Measurements from ENCODE around the gene LAMB3.

Gene LAMB3

DNA sequence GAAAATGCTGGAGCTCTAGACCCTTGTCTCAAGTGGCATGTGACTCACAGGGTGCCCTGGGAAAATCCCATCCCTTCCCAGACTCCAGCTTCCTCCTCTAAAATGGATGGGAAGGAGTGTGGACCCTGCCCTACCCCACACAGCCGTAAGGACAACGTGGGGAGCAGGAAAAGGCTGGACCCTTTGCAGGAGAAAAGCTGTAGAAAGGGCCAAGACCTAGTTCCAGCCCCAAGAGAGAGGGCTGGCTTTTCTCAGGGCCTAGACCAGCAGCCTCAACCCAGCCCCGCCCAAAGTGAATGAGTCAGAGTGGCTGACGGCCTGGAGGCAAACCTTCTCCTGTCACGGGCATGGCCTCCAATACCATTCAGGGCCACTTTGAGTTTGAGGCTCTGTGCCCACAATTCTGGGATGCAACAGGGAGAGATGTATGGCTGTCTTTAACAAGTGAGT is 1.1 kb downstream of the LAMB3 start:
- H3K4me1 ChIP-seq (ENCODE audit: insufficient read depth, low read length), result peaks cover 27% of the 10 kb centered on the region
- H3K36me3 ChIP-seq (ENCODE audit: insufficient read depth, low read length), result no peaks in the 10 kb centered on the region
- no peaks in the 10 kb centered on the region for H3K9me3 ChIP-seq (ENCODE audit: control insufficient read depth, insufficient read depth, low read length)
- H3K9ac ChIP-seq (ENCODE audit: low read depth, low read length), result no peak overlapping the region

DNA sequence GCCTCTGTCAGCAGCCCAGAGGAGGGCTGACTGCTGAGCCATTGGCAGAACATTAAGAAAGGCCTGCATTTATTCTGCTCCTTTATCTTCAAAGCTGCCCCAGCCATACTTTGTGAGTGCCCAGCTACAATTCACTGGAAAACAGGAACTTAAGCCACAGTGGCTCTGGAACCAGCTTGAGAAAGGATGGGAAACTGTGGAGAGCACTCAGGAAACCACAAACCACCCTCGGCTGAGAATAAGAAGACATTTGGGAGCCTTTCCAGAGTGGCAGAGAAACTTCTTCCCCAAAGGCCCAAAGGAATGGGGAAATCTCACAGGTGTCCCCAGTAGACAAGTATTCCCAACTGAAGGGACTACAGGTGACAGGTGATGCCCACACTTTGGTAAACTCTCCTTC is 1.8 kb downstream of the LAMB3 start:
- H3K4me1 ChIP-seq (ENCODE audit: insufficient read depth, low read length), result peaks cover 27% of the 10 kb centered on the region
- H3K36me3 ChIP-seq (ENCODE audit: insufficient read depth, low read length), result no peaks in the 10 kb centered on the region
- no peak overlapping the region for H3K9ac ChIP-seq (ENCODE audit: low read depth, low read length)
- no peaks in the 10 kb centered on the region for H3K9me3 ChIP-seq (ENCODE audit: control insufficient read depth, insufficient read depth, low read length)

DNA sequence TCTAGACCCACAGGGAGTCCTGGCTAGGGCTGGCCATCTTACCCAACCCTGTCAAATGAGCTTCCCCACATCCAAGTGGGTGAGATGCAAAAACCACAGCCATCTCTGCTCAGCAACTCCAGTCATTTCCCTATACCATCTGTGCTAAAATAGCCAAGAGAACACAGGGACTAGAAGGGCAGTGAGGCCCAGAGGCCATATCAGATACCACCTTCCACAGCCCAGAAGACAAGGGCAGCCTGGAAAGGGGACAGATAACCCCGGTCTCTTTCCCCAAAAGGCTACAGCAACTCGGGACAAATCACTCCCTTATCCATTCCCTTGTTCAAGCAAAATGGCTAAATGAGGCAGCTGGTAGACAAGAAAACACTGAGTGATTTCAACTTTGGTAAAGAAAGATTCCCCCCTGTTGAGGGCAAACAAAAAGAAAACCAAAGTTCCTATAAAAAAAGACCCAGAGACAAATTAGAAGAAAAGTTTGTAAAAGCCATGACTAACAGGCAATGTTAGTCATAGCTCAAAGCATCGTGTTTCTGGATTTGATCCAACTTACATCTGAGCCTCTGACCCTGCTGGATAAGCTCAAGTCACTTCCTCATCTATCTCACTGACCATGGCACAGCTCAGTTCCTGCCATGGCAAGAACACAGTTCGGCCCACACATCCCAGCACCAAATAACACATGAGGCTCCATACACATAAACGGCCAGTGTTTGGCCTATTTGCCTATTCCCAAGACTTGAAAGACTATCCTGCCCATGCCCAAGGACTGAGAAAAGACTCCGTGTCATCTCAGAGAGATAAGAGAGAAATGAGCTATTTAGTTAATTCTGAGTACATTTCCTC is 3.1 kb downstream of the LAMB3 start:
- Histone ChIP-seq H3K36me3 (ENCODE audit: insufficient read depth, low read length) (no peaks in the 10 kb centered on the region), H3K9me3 (ENCODE audit: control insufficient read depth, insufficient read depth, low read length) (no peaks in the 10 kb centered on the region), H3K9ac (ENCODE audit: low read depth, low read length) (no peak overlapping the region), H3K4me1 (ENCODE audit: insufficient read depth, low read length) (peaks cover 27% of the 10 kb centered on the region)

DNA sequence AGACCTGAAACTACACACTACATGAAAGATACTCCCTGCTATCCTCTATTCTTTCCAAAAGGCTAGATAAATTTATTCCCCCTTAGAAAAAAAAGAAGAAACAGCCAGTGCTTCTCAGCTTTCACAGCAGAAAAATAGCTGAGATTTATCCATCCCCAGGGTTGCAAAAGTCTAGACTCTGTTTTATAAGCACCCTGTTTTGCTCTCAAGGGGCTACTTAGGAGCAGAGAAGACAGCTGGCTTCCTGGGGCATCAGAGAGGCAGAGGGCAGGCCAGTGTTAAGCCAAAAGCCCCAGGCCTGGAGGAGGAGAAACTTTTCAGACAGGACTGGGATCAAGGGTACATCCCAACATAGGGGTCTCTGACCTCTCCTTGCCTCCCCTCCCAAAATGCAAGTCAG is 3.9 kb downstream of the LAMB3 start:
- H3K9ac ChIP-seq (ENCODE audit: low read depth, low read length), result no peak overlapping the region
- H3K9me3 ChIP-seq (ENCODE audit: control insufficient read depth, insufficient read depth, low read length), result no peaks in the 10 kb centered on the region
- H3K4me1 ChIP-seq (ENCODE audit: insufficient read depth, low read length), result peaks cover 23% of the 10 kb centered on the region
- H3K36me3 ChIP-seq (ENCODE audit: insufficient read depth, low read length), result no peaks in the 10 kb centered on the region

DNA sequence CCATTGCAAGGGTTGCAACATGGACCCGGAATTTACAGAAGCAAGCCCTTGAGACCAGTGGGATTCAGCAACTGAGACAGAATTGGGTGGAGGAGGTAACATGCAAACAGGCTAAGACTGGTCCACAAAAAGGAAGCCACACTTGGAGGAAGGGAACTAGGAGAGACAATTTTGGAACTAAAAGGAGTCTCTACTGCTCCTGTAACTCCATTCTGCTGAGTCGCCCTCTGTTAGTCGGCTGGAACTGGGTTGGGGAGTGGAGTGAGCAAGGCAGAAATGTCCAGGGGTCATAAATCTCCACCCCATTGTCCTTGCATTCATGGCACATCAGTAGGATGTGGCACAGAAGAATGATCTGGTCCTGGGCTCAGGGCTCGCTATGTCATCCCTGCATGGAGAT is 5.1 kb downstream of the LAMB3 start:
- Histone ChIP-seq H3K9ac (ENCODE audit: low read depth, low read length) (no peak overlapping the region), H3K4me1 (ENCODE audit: insufficient read depth, low read length) (peaks cover 11% of the 10 kb centered on the region), H3K36me3 (ENCODE audit: insufficient read depth, low read length) (no peaks in the 10 kb centered on the region), H3K9me3 (ENCODE audit: control insufficient read depth, insufficient read depth, low read length) (no peaks in the 10 kb centered on the region)

DNA sequence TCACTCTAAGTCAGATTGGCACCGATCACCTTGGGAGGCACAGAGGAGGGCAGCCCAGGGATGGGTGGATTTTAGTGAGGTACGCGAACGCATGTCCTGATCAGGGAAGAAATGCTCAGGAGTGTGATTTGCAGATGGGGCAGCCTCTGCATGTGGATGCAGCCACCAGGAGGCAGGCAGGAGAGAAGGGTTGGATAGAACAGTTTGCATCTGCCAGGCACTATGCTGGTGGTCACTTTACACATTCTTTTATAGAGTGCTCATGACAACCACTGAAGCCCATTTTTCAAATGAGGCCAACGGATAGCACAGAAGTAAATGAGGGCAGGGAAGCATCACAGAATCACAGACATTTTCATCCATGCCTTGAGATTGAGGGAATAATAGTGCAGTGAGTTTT is 5.7 kb downstream of the LAMB3 start:
- Histone ChIP-seq H3K9me3 (ENCODE audit: control insufficient read depth, insufficient read depth, low read length) (no peaks in the 10 kb centered on the region), H3K9ac (ENCODE audit: low read depth, low read length) (no peak overlapping the region), H3K36me3 (ENCODE audit: insufficient read depth, low read length) (no peaks in the 10 kb centered on the region), H3K4me1 (ENCODE audit: insufficient read depth, low read length) (peaks cover 11% of the 10 kb centered on the region)

DNA sequence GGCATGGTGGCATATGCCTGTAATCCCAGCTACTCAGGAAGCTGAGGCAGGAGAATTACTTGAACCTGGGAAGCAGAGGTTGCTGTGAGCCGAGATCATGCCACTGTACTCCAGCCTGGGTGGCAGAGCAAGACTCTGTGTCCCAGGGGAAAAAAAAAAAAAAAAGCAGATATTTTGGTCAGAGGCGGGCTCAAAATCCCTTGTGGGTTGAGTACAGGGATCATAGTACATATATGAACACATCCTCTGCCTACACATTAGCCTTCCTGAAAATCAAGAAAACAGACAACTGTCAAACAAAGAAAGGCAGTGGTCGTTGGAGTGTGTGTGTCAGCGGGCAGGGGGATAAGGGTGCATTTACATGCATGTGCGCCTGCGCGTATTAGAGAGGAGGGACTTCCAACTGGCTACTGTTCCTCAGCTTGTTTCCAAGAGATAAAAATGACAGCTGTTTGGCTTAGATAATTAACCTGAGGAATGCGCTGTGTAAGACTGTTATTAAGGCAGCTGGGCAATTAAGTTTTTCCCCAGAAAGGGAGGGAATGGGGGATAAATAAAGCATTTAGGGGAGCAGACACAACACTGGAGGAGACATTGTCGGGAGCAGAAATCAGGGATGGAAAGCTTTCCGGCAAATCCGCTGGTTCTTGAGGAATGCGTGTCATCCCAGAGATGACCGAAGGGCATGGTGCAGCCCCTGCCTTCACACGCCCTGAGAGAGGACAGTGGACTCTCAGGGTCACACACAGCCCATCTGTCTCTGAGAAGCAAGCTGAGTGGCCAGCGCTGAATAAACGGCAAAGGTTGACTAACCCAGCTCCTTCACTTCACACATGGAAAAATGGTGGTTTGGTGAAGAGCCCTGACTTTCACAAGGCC is 6.4 kb downstream of the LAMB3 start:
- Histone ChIP-seq H3K9me3 (ENCODE audit: control insufficient read depth, insufficient read depth, low read length) (no peaks in the 10 kb centered on the region), H3K9ac (ENCODE audit: low read depth, low read length) (no peak overlapping the region), H3K4me1 (ENCODE audit: insufficient read depth, low read length) (peaks cover 4% of the 10 kb centered on the region; the same call in 1 of the 2 replicates), H3K36me3 (ENCODE audit: insufficient read depth, low read length) (no peaks in the 10 kb centered on the region)

DNA sequence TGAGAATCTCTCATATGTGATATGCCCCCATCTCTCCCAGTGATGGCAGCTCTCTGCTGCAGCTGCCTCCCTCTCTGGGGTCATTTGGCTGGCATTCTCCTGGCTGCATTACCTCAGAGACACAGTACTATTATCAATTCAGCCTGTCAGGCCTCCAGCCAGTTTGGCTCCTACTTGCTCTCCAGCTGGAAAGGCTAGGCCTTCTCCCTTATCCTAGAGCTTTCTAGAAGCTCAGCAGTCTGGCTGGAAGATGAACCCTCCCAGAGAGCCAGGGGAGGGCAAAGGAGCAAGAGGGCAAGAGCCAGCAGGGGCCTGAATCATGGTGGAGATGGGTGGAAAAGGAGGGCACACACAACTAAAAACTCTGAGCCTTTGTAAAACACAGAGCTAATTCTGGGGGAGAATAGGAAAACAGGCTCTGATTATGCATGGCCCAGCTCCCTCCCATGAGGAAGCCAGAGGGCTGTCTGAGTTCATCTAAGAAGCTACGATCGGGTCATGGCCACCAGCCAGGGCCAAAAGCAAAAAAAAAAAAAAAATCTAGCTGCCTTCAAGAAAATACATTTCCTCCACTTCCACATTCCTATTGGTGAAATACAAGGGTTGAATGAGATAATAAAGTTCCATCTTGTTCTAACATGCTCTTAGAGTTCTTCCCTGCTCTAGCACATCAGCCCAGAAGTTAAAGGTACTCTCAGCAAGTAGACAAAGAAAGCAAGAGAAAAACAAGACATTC is 8.8 kb downstream of the LAMB3 start:
- Histone ChIP-seq H3K36me3 (ENCODE audit: insufficient read depth, low read length) (no peaks in the 10 kb centered on the region), H3K4me1 (ENCODE audit: insufficient read depth, low read length) (peaks cover 4% of the 10 kb centered on the region; the same call in 1 of the 2 replicates), H3K9ac (ENCODE audit: low read depth, low read length) (no peak overlapping the region), H3K9me3 (ENCODE audit: control insufficient read depth, insufficient read depth, low read length) (no peaks in the 10 kb centered on the region)

DNA sequence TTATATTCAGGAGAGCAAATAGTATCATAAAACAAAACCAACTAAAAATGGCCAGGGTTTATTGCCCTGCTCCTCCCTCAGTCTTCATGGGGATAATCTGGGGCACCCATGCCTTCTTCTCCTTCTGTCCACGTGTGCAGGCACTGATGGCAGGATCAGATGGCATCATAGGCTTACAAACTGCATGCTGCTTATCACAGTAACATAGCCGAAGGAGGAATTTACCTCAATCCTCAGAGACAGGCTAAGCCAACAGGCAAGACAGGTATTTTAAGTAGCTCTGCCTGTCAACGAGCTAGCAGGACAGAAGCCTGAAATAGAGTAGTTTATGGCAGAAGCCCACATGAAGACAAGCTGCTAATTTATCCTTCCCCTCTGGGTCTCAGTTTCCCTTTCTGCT is 9.4 kb downstream of the LAMB3 start:
- peaks cover 4% of the 10 kb centered on the region; the same call in 1 of the 2 replicates for H3K4me1 ChIP-seq (ENCODE audit: insufficient read depth, low read length)
- H3K9ac ChIP-seq (ENCODE audit: low read depth, low read length), result no peak overlapping the region
- H3K36me3 ChIP-seq (ENCODE audit: insufficient read depth, low read length), result no peaks in the 10 kb centered on the region

DNA sequence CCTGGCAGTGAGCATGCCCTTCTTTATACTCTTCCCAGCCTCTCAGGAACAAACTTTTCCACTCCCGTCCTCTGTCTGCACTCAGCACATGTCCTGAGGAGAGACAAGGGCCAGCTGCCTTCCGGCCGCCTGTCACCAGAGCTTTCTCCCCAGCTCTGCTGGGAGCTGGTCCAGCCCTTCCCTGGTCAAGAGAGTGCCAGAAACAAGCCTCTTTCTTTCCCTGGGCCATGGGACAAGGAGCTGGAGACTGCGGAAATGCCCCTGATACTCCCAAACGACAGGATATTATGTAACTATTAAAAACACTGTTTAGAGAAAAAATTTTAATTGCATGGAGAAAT is 10.4 kb downstream of the LAMB3 start:
- Histone ChIP-seq H3K9ac (ENCODE audit: low read depth, low read length) (no peak overlapping the region), H3K4me1 (ENCODE audit: insufficient read depth, low read length) (peaks cover 2% of the 10 kb centered on the region; the same call in 1 of the 2 replicates), H3K36me3 (ENCODE audit: insufficient read depth, low read length) (no peaks in the 10 kb centered on the region), H3K9me3 (ENCODE audit: control insufficient read depth, insufficient read depth, low read length) (no peaks in the 10 kb centered on the region)

More for the DNA sequence above, 9.4 kb downstream of the LAMB3 start:
- H3K9me3 ChIP-seq (ENCODE audit: control insufficient read depth, insufficient read depth, low read length), result no peaks in the 10 kb centered on the region

DNA sequence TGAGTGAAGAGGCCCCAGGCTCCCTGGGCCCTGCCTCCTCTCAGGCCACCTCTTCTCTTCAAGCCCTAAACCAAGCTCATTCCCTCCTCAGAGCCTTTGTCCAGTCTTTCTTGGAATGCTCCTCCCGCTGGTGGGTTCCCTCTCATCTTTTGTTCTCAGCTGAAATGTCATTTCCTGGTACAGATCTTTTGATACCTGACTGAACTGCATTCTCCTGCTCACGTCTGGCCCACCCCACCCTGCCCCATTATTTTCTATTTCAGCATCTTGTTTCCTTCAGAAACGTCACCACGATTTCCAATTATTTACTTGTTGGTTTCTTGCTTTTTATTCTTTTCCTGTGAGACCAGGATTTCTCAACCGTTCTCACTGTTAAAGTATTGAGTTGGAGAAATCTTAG is 16.4 kb downstream of the LAMB3 start:
- peaks cover 3% of the 10 kb centered on the region; the same call in 1 of the 2 replicates for H3K4me1 ChIP-seq (ENCODE audit: insufficient read depth, low read length)

DNA sequence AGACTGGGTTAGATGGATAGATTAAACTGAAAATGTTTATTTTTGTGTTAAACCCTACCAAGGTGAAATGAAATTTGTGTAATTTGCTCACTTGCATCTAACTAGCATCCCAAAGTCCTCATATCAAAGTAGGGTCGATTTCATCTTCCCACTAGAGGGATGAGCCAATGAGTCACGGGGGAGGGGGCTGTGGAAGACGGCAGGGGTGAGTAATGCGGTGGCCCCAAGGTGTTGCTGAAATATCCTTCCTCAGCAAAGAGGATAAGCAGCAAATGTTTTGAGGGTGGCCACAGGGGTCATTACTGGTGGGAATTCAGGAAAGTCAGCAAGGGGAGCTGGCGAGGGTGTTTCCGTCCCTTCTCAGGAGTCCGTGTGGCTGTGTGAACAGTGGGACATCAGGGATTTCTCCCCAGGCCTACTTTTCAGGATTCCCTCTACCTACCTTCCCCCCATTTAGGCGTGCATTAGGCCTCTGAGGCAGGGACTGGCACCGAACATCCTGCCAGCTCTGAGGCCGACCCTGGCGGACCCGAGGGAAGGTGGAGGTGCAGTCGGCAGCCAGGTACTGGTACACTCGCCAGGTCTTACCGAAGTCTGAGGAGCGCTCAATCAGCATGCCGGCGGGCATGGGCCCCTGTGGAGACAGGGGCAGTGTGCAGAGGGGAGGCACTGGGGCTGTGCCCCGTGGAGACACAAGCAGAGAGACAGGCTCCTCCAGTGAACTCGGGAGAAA is 18.1 kb downstream of the LAMB3 start:
- no peak overlapping the region for H3K9ac ChIP-seq (ENCODE audit: low read depth, low read length)
- H3K4me1 ChIP-seq (ENCODE audit: insufficient read depth, low read length), result peaks cover 17% of the 10 kb centered on the region
- H3K36me3 ChIP-seq (ENCODE audit: insufficient read depth, low read length), result no peaks in the 10 kb centered on the region
- no peaks in the 10 kb centered on the region for H3K9me3 ChIP-seq (ENCODE audit: control insufficient read depth, insufficient read depth, low read length)

More for the DNA sequence above, 16.4 kb downstream of the LAMB3 start:
- Histone ChIP-seq H3K9me3 (ENCODE audit: control insufficient read depth, insufficient read depth, low read length) (no peaks in the 10 kb centered on the region), H3K9ac (ENCODE audit: low read depth, low read length) (no peak overlapping the region), H3K36me3 (ENCODE audit: insufficient read depth, low read length) (no peaks in the 10 kb centered on the region)

DNA sequence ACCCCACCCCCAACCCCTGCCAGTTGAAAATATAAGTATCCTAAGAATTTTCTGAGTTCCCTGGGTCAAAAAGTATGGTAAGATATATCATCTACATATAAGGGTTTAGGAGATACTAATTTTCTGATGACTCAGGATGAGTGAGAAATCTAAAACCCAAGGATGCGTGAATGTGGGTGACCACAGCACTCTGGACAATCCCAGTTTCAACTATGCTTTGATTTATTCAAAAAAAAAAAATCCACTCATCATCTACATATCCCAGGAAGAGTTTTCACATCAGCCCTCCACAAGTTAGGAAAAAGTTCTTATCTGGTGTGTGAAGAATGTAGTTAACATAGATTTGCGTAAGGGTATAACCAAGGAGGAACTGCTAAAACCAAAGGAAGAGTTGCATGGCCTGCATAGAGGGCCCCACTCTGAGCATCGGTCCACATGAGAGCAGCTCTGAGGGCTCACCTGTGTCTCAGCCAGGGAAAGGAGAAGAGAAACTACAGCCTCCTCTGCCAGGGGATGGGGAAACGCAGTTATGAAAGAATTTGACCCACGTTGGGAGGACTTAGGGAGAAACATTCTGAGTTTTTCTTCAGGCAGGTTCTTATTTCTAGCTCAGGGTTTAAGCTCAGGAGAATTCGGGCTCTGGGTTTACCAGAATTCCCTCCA is 18.8 kb downstream of the LAMB3 start:
- no peaks in the 10 kb centered on the region for H3K36me3 ChIP-seq (ENCODE audit: insufficient read depth, low read length)
- H3K9ac ChIP-seq (ENCODE audit: low read depth, low read length), result no peak overlapping the region
- peaks cover 24% of the 10 kb centered on the region for H3K4me1 ChIP-seq (ENCODE audit: insufficient read depth, low read length)
- no peaks in the 10 kb centered on the region for H3K9me3 ChIP-seq (ENCODE audit: control insufficient read depth, insufficient read depth, low read length)
